ENCODE data around the gene ZFAND3. TPM values are rescaled to one million over a fixed set of nuclear protein-coding genes. Genes with fewer than 3 reads are reported as not detected.

Gene ZFAND3
- total RNA-seq, 1 experiment from 2014 or later = 47.2 TPM

- TF ChIP-seq EGR1 (IDR thresholded peaks at IDR 0.05; ENCODE audit: low read depth) (no peak), SIN3A (IDR thresholded peaks at IDR 0.05; ENCODE audit: low read depth) (no peak)
Measured at GRCh38 chr6:38148606-38149005, 329.1 kb downstream of the ZFAND3 start (continued).

- RAD21 ChIA-PET (ENCODE audit: low non-redundant PET in 1 of 2, low total read pairs in 2 of 2, uncharacterized antibody in 2 of 2, unreplicated experiment in 2 of 2) = no interaction called here
- no peaks in the 10 kb centered on the region for H3K4me1 ChIP-seq (ENCODE audit: control insufficient read depth in 1 of 2, insufficient read depth in 2 of 2, low read length in 2 of 2)
- H3K79me2 ChIP-seq (ENCODE audit: insufficient read depth, low read length) = no peaks in the 10 kb centered on the region
- no peak overlapping the region for H3K4me2 ChIP-seq (ENCODE audit: low read length)
- no peak overlapping the region for H3K4me3 ChIP-seq (replicated peaks in 1 of 2; ENCODE audit: low read depth in 1 of 2, low read length in 2 of 2)
- no peaks in the 10 kb centered on the region for H3K9me3 ChIP-seq (ENCODE audit: control insufficient read depth in 1 of 2, insufficient read depth in 1 of 2, low read depth in 1 of 2, low read length in 2 of 2)
- no peaks in the 10 kb centered on the region for H3K36me3 ChIP-seq (ENCODE audit: control insufficient read depth in 1 of 2, insufficient read depth in 2 of 2, low read length in 2 of 2)
- intact Hi-C loops (cut with micrococcal nuclease) = no loop called here
- POLR2A ChIA-PET = no interaction called here
- CTCF ChIA-PET = no interaction called here
- no peak overlapping the region for H2AFZ ChIP-seq (ENCODE audit: low read depth, low read length, poor library complexity, severe bottlenecking)
- ATAC-seq (no peak), DNase-seq (ENCODE audit: low read depth, low spot score) (no peak)
- no peak overlapping the region for H3K27ac ChIP-seq (ENCODE audit: low read depth, low read length)
- no peaks in the 10 kb centered on the region for H3K27me3 ChIP-seq (ENCODE audit: insufficient read depth, low read length)
- TF ChIP-seq JUND (IDR thresholded peaks at IDR 0.05) = no peak
- TF ChIP-seq SIN3A (IDR thresholded peaks at IDR 0.05; ENCODE audit: low read depth) = no peak
- no peak for TF ChIP-seq ATF3 (IDR thresholded peaks at IDR 0.05)
- TF ChIP-seq POLR2A (IDR thresholded peaks at IDR 0.05; ENCODE audit: borderline replicate concordance, extremely low read depth, insufficient read depth, insufficient read length) = no peak
- no peak for TF ChIP-seq CEBPB (IDR thresholded peaks at IDR 0.05; ENCODE audit: low read depth)
- TF ChIP-seq ELF1 (IDR thresholded peaks at IDR 0.05; ENCODE audit: borderline replicate concordance, low read depth) = no peak
- no peak for TF ChIP-seq CTCF (IDR thresholded peaks at IDR 0.05 in 2 of 3, conservative IDR thresholded peaks at IDR 0.05 in 1 of 3; ENCODE audit: borderline replicate concordance in 1 of 3, insufficient read depth in 1 of 3, low read depth in 2 of 3, low read length in 2 of 3)
- no peak for TF ChIP-seq ZFX (IDR thresholded peaks at IDR 0.05)
- no peak for TF ChIP-seq ZBTB33 (IDR thresholded peaks at IDR 0.05; ENCODE audit: extremely low read depth, insufficient replicate concordance, low read length)
- TF ChIP-seq MAX (IDR thresholded peaks at IDR 0.05) = no peak
- BruUV-seq (replicated peaks) = no TSS peak
- no peak overlapping the region for H3K9ac ChIP-seq (ENCODE audit: low read length)
- no peaks in the 10 kb centered on the region for H4K20me1 ChIP-seq (ENCODE audit: insufficient read depth)
- no peaks in the 10 kb centered on the region for H3K9me2 ChIP-seq (ENCODE audit: insufficient read depth)
Measured at GRCh38 chr6:38149531-38149930, 330.0 kb downstream of the ZFAND3 start.
